Panc1 (cell line): Measurements from ENCODE around the gene ABHD8. TPM values are rescaled to one million over a fixed set of nuclear protein-coding genes. Genes with fewer than 3 reads are reported as not detected.

ENCODE experiments used
- ATAC-seq: fragments of 200-7000 bp; cut with Tn5 transposase; 2 replicates; pipeline ENCODE4 v1.9.1; 2020; ENCODE audit warnings: mild to moderate bottlenecking, moderate library complexity
- BruUV-seq: library from RNA; stranded (reverse); fragments of 400-500 nt; replicated peaks from 2 replicates; lab custom pipeline; 2021; lab: Mats Ljungman, UMichigan
- CTCF ChIA-PET: fragments of 300-600 bp; sonication (Branson Sonifier 250); formaldehyde crosslinking; loops from one replicate; lab custom pipeline; 2022; ENCODE audit warnings: antibody characterized with exemption; lab: Charles Lee
- POLR2A ChIA-PET: fragments of 300-600 bp; sonication (Branson Sonifier 250); formaldehyde crosslinking; loops from one replicate; lab custom pipeline; 2022; ENCODE audit warnings: antibody characterized with exemption; lab: Charles Lee
- DNase-seq: peaks from one replicate; pipeline ENCODE4 v3.0.0-alpha.2; 2010; ENCODE audit warnings: low read depth, low spot score
- H3K27ac ChIP-seq: 2 replicates; pipeline ENCODE4 v1.5.1; 2011; ENCODE audit warnings: mild to moderate bottlenecking, low read length, inconsistent platforms
- H3K27me3 ChIP-seq: fragments of 200-500 bp; sonication (Bioruptor generic); 2 replicates; pipeline ENCODE4 v1.6.0; 2014; ENCODE audit warnings: low read length, inconsistent platforms; ENCODE audit not compliant: control insufficient read depth, insufficient read depth
- H3K36me3 ChIP-seq: fragments of 200-500 bp; sonication (Bioruptor generic); 2 replicates; pipeline ENCODE4 v1.5.1; 2014; ENCODE audit warnings: inconsistent platforms, mild to moderate bottlenecking, low read length, moderate library complexity; ENCODE audit not compliant: control insufficient read depth, insufficient read depth
- H3K4me1 ChIP-seq: 2 replicates; pipeline ENCODE4 v1.5.1; 2011; ENCODE audit warnings: inconsistent platforms, mild to moderate bottlenecking, low read length, moderate library complexity; ENCODE audit not compliant: control insufficient read depth, insufficient read depth
- H3K4me3 ChIP-seq, 2 experiments: 2 replicates each; pipeline ENCODE4 v1.5.1; 2011 to 2012; ENCODE audit warnings: low read depth in 2 of 2, low read length in 2 of 2, mild to moderate bottlenecking in 2 of 2, inconsistent platforms in 1 of 2, moderate library complexity in 1 of 2
- H3K9me3 ChIP-seq: fragments of 200-500 bp; sonication (Bioruptor generic); 2 replicates; pipeline ENCODE4 v1.5.1; 2014; ENCODE audit warnings: low read depth, mild to moderate bottlenecking, inconsistent platforms, low read length, moderate library complexity; ENCODE audit not compliant: control insufficient read depth, insufficient read depth
- CTCF ChIP-seq: fragments of 450-650 bp; IDR thresholded peaks from 2 replicates; pipeline ENCODE4 v1.5.1; 2017; ENCODE audit warnings: mild to moderate bottlenecking
- POLR2AphosphoS5 ChIP-seq: IDR thresholded peaks from 2 replicates; pipeline ENCODE4 v1.6.1; 2012; ENCODE audit warnings: mild to moderate bottlenecking, low read depth, low read length, moderate library complexity
- REST ChIP-seq, 2 experiments: IDR thresholded peaks; 2 replicates each; pipeline ENCODE4 v1.6.1; 2011 to 2012; ENCODE audit warnings: low read depth in 2 of 2, control low read depth in 1 of 2, low read length in 1 of 2, mild to moderate bottlenecking in 1 of 2, moderate library complexity in 1 of 2; ENCODE audit not compliant: insufficient read depth in 1 of 2
- SIN3A ChIP-seq: IDR thresholded peaks from 2 replicates; pipeline ENCODE4 v1.6.1; 2012; ENCODE audit warnings: low read depth, mild to moderate bottlenecking, low read length, moderate library complexity, borderline replicate concordance; ENCODE audit not compliant: insufficient read depth
- TCF7L2 ChIP-seq: IDR thresholded peaks from 2 replicates; pipeline ENCODE4 v1.6.1; 2011; ENCODE audit warnings: mild to moderate bottlenecking, low read depth, low read length, inconsistent platforms
- in situ Hi-C: cut with HindIII; loops from 2 replicates; pipeline ENCODE4 v1.10.0; 2016; ENCODE audit warnings: low sequenced_read_pairs, low pct_unique_long_range_greater_than_20kb
- intact Hi-C: fragments of 100-400 bp; cut with micrococcal nuclease; formaldehyde crosslinking; loops from one replicate; pipeline ENCODE4 v1.10.0; 2022; ENCODE audit not compliant: unreplicated experiment
- total RNA-seq: library from RNA; stranded (reverse); gene quantifications from one replicate; pipeline ENCODE4 v1.2.1, GENCODE V29; 2021; ENCODE audit not compliant: unreplicated experiment

Gene ABHD8
- total RNA-seq, 1 experiment from 2014 or later: 19.6 TPM

GRCh38 chr19:17302391-17303166 lies 646 bp downstream of the ABHD8 start:
- no peak for TF ChIP-seq TCF7L2
- no peak for TF ChIP-seq REST (IDR thresholded peaks at IDR 0.05; ENCODE audit: insufficient read depth in 1 of 2, low read depth in 2 of 2, low read length in 1 of 2)
- TF ChIP-seq SIN3A: no peak
- TF ChIP-seq POLR2AphosphoS5: no peak
- no peak for TF ChIP-seq CTCF
- H3K27ac ChIP-seq: peak overlapping the region; percentile 48
- DNase-seq (no peak), ATAC-seq (no peak)
- peak overlapping the region; percentile 56 to 60 for H3K4me3 ChIP-seq
- in situ Hi-C loops: no loop called here
- POLR2A ChIA-PET: no interaction called here
- CTCF ChIA-PET: no interaction called here
- H3K36me3 ChIP-seq: no peaks in the 10 kb centered on the region; the same call in 1 of the 2 replicates
- BruUV-seq: no TSS peak
- intact Hi-C loops: loop anchor here (10.0 kb wide), 1 partner anchor 1092 kb away; the partner anchor contains the start of gene LRRC25
- no peaks in the 10 kb centered on the region for H3K27me3 ChIP-seq
- H3K9me3 ChIP-seq: no peaks in the 10 kb centered on the region
- H3K4me1 ChIP-seq: peaks cover 27% of the 10 kb centered on the region

GRCh38 chr19:17300992-17301619 lies 2.1 kb downstream of the ABHD8 start:
- intact Hi-C loops: loop anchor here (10.0 kb wide), 1 partner anchor 1094 kb away; the partner anchor contains the start of gene LRRC25
- no peak for ATAC-seq
- peaks cover 24% of the 10 kb centered on the region for H3K4me1 ChIP-seq
- ChIA-PET POLR2A (no interaction called here), CTCF (no interaction called here)
- H3K27me3 ChIP-seq: no peaks in the 10 kb centered on the region
- H3K4me3 ChIP-seq: no peak overlapping the region
- no TSS peak for BruUV-seq
- DNase-seq: no peak
- H3K36me3 ChIP-seq: no peaks in the 10 kb centered on the region; the same call in 1 of the 2 replicates
- no peak overlapping the region for H3K27ac ChIP-seq
- in situ Hi-C loops: no loop called here
- no peaks in the 10 kb centered on the region for H3K9me3 ChIP-seq
- TF ChIP-seq SIN3A (no peak), CTCF (no peak)
